Hepatocyte (in vitro differentiated cells): ENCODE measurements around the gene ZC3H15. TPM values are rescaled to one million over a fixed set of nuclear protein-coding genes. Genes with fewer than 3 reads are reported as not detected.

Experiments
- DNase-seq: peaks from one replicate; pipeline ENCODE4 v3.0.0-alpha.2; 2016; ENCODE audit warnings: low spot score
- H2AFZ ChIP-seq: fragments of 200-600 bp; sonication (generic); 2 replicates; pipeline ENCODE4 v1.6.0; 2016; ENCODE audit warnings: antibody characterized with exemption, mild to moderate bottlenecking
- H3K27ac ChIP-seq: fragments of 200-600 bp; sonication (generic); 2 replicates; pipeline ENCODE4 v1.5.1; 2016; ENCODE audit warnings: mild to moderate bottlenecking
- H3K27me3 ChIP-seq: fragments of 200-600 bp; sonication (generic); 2 replicates; pipeline ENCODE4 v1.6.1; 2016
- H3K36me3 ChIP-seq: fragments of 200-600 bp; sonication (generic); replicated peaks from 2 replicates; pipeline ENCODE4 v1.5.1; 2016; ENCODE audit warnings: low read depth; ENCODE audit not compliant: insufficient read depth
- H3K4me1 ChIP-seq: fragments of 200-600 bp; sonication (generic); 2 replicates; pipeline ENCODE4 v1.5.1; 2016; ENCODE audit warnings: mild to moderate bottlenecking, moderate library complexity; ENCODE audit not compliant: insufficient read depth
- H3K4me2 ChIP-seq: fragments of 200-600 bp; sonication (generic); 2 replicates; pipeline ENCODE4 v1.6.0; 2016
- H3K4me3 ChIP-seq: fragments of 200-600 bp; sonication (generic); 2 replicates; pipeline ENCODE4 v1.5.1; 2016; ENCODE audit warnings: mild to moderate bottlenecking
- H3K79me2 ChIP-seq: fragments of 200-600 bp; sonication (generic); 2 replicates; pipeline ENCODE4 v1.6.0; 2017; ENCODE audit warnings: mild to moderate bottlenecking
- H3K9me2 ChIP-seq: fragments of 200-600 bp; sonication (generic); replicated peaks from 2 replicates; pipeline ENCODE4 v1.6.0; 2017; ENCODE audit warnings: mild to moderate bottlenecking; ENCODE audit not compliant: insufficient read depth
- H3K9me3 ChIP-seq: fragments of 200-600 bp; sonication (generic); 2 replicates; pipeline ENCODE4 v1.5.1; 2016; ENCODE audit warnings: low read depth, mild to moderate bottlenecking
- H4K20me1 ChIP-seq: fragments of 200-600 bp; sonication (generic); 2 replicates; pipeline ENCODE4 v1.6.0; 2016; ENCODE audit warnings: mild to moderate bottlenecking; ENCODE audit not compliant: insufficient read depth, poor library complexity, severe bottlenecking
- EZH2 ChIP-seq: fragments of 200-600 bp; sonication (generic); IDR thresholded peaks from 2 replicates; pipeline ENCODE4 v1.6.1; 2016; ENCODE audit warnings: antibody characterized with exemption, mild to moderate bottlenecking, borderline replicate concordance
- EZH2phosphoT487 ChIP-seq: fragments of 200-600 bp; sonication (generic); IDR thresholded peaks from one replicate; pipeline ENCODE4 v1.6.1; 2018; ENCODE audit warnings: antibody characterized with exemption, mild to moderate bottlenecking, low read depth, moderate library complexity; ENCODE audit not compliant: unreplicated experiment, severe bottlenecking
- WGBS: methylation state at CpG from one replicate; pipeline ENCODE4 v1.1.6; 2016; ENCODE audit warnings: low lambda C conversion rate; ENCODE audit errors: missing lambda C conversion rate; 5-methylcytosine and 5-hydroxymethylcytosine counted together
- polyA plus RNA-seq: library from polyadenylated mRNA; unstranded; fragments of >200 nt; fragmentation: Nextera tagmentation; extraction: Ambion mirVana; gene quantifications from 2 replicates; pipeline ENCODE4 v1.2.1, GENCODE V29; 2016
- total RNA-seq: library from RNA; depleted of rRNA; stranded (reverse); fragments of >200 nt; gene quantifications from 2 replicates; pipeline ENCODE4 v1.2.3, GENCODE V29; 2014
- TF ChIP-seq, protein P1 (sequence below): fragments of 200-600 bp; sonication (generic); IDR thresholded peaks from 2 replicates; pipeline ENCODE4 v1.5.1; 2016; ENCODE audit warnings: antibody characterized with exemption, mild to moderate bottlenecking; ENCODE audit not compliant: poor library complexity

Gene ZC3H15
- total and polyA plus RNA-seq, 2 experiments from 2014 or later = 74.6 to 77.2 TPM

DNA sequence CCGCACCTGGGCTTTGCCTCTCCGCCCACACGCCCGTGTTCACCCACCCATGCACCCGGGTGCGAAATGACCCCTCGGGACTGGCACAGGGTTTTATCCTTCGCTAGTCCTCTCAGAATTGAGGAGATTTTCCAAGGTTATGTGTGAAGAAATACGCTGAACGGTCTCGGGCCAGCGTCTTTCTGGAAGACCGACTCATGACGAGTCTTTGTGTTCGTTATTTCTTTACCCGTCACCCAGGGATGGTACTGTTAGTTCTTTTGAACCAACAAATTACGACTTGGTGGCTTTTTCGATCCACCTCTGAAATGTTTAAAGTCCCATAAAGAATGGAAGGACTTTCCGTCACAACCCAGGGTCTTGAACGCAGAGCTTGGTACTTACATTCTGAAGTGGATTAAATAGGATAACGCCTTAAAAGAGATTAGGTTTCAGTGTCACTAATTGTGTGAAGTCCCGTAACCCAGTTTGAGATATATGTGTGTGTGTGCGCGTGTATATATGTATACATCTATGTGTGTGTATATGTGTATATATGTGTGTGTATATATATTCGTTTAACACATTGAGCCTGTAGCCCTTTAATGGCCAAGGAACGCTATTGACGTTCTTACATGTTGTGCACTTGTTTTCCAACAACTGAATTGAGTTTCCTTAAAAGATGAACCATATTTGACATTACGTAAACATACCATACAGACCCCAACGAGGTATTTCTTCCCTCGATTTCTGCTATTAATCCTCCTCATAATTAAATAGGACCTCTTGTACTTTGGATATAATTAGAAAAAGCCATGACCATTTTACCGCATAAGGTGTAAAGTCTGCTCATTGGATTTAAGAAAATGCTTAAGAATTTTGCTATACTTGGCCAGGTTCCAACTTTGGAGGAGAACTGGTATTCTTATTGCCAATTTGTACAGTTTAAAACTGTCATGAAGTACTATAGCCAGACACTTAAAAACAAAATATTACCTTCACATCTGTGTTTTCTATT lies 889 bp downstream of the ZC3H15 start:
- H3K27me3 ChIP-seq = no peaks in the 10 kb centered on the region
- H2AFZ ChIP-seq = peak overlapping the region; percentile 54
- peak overlapping the region; percentile 98 for H3K4me3 ChIP-seq
- WGBS = 4% methylated on average over 31 of the region's 31 CpGs
- peaks cover 25% of the 10 kb centered on the region for H3K4me1 ChIP-seq
- no peaks in the 10 kb centered on the region for H3K9me3 ChIP-seq
- H3K36me3 ChIP-seq = no peaks in the 10 kb centered on the region
- peak overlapping the region; percentile 82 for H3K4me2 ChIP-seq
- peaks cover 49% of the 10 kb centered on the region for H4K20me1 ChIP-seq
- TF ChIP-seq EZH2 = no peak
- TF ChIP-seq, protein P1, sequence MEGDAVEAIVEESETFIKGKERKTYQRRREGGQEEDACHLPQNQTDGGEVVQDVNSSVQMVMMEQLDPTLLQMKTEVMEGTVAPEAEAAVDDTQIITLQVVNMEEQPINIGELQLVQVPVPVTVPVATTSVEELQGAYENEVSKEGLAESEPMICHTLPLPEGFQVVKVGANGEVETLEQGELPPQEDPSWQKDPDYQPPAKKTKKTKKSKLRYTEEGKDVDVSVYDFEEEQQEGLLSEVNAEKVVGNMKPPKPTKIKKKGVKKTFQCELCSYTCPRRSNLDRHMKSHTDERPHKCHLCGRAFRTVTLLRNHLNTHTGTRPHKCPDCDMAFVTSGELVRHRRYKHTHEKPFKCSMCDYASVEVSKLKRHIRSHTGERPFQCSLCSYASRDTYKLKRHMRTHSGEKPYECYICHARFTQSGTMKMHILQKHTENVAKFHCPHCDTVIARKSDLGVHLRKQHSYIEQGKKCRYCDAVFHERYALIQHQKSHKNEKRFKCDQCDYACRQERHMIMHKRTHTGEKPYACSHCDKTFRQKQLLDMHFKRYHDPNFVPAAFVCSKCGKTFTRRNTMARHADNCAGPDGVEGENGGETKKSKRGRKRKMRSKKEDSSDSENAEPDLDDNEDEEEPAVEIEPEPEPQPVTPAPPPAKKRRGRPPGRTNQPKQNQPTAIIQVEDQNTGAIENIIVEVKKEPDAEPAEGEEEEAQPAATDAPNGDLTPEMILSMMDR = no peak
- no peak for TF ChIP-seq EZH2phosphoT487
- H3K27ac ChIP-seq = peak overlapping the region; percentile 99
- H3K9me2 ChIP-seq = no peaks in the 10 kb centered on the region
- peaks cover 81% of the 10 kb centered on the region for H3K79me2 ChIP-seq
- no peak for DNase-seq

DNA sequence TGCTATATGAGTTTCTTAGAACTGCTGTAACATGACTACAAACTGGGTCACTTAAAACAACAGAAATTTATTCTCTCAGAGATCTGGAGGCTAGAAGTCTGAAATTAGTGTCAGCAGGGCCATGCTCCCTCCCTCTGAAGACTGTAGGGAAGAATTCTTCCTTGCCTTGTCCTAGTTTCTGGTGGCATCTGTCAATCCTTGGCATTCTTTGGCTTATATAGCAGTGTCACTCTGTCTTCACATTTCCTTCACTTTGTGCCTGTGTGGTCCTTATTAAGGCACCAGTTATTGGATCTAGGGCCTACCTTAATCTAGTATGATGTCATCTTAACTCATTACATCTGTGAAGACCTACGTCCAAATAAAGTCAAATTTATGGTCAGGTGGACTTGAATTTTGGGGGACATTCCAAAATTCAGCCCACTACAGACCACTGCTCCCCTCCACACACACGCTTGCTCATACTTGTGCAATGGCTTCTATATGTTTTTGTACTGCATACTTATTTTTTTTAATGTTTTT lies 7.6 kb downstream of the ZC3H15 start:
- H3K4me3 ChIP-seq = no peak overlapping the region
- H3K79me2 ChIP-seq = peaks cover 100% of the 10 kb centered on the region
- H3K4me2 ChIP-seq = no peak overlapping the region
- no peaks in the 10 kb centered on the region for H3K27me3 ChIP-seq
- no peaks in the 10 kb centered on the region for H3K9me2 ChIP-seq
- no peak for DNase-seq
- peaks cover 1% of the 10 kb centered on the region for H3K4me1 ChIP-seq
- no peak overlapping the region for H2AFZ ChIP-seq
- 87% methylated on average over 2 of the region's 2 CpGs for WGBS
- TF ChIP-seq, protein P1 = no peak
- no peak for TF ChIP-seq EZH2phosphoT487
- no peak for TF ChIP-seq EZH2
- H3K9me3 ChIP-seq = no peaks in the 10 kb centered on the region
- H4K20me1 ChIP-seq = peaks cover 69% of the 10 kb centered on the region
- H3K36me3 ChIP-seq = peaks cover 3% of the 10 kb centered on the region
- H3K27ac ChIP-seq = no peak overlapping the region

DNA sequence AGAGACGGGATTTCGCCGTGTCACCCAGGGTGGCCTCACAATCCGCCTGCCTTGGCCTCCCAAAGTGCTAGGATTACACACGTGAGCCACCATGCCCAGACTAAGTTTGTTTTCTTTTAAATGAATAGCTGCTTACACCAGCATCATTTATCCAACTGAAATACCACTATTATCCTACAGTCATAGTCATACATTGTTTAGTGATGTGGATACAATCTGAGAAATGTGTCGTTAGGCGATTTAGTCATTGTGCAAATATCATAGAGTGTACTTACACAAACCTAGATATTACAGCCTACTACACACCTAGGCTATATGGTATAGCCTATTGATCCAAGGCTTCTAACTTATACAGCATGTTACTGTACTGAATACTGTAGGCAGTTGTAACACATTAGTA lies 10.3 kb downstream of the ZC3H15 start:
- Histone ChIP-seq H3K4me2 (no peak overlapping the region), H2AFZ (no peak overlapping the region), H3K9me2 (no peaks in the 10 kb centered on the region), H3K79me2 (peaks cover 84% of the 10 kb centered on the region), H3K27me3 (no peaks in the 10 kb centered on the region), H3K4me1 (no peaks in the 10 kb centered on the region), H4K20me1 (peaks cover 44% of the 10 kb centered on the region), H3K27ac (no peak overlapping the region), H3K9me3 (no peaks in the 10 kb centered on the region), H3K36me3 (peaks cover 3% of the 10 kb centered on the region), H3K4me3 (no peak overlapping the region)
- TF ChIP-seq, protein P1 = no peak
- TF ChIP-seq EZH2 (no peak), EZH2phosphoT487 (no peak)
- 91% methylated on average over 7 of the region's 7 CpGs for WGBS
- DNase-seq = no peak
